HG02938 (cell line): ENCODE data around the gene AGR2.
"Not testable (repeated sequence)": the region's sequence is repeated elsewhere in the genome, so short reads cannot be mapped to it uniquely, and the experiment has no call there.

Experiments used
- ATAC-seq: cut with Tn5 transposase; IDR thresholded peaks from one replicate; pipeline ENCODE4 v1.9.1; 2021; ENCODE audit warnings: mild to moderate bottlenecking, moderate library complexity; ENCODE audit not compliant: unreplicated experiment

The AGR2 gene

DNA sequence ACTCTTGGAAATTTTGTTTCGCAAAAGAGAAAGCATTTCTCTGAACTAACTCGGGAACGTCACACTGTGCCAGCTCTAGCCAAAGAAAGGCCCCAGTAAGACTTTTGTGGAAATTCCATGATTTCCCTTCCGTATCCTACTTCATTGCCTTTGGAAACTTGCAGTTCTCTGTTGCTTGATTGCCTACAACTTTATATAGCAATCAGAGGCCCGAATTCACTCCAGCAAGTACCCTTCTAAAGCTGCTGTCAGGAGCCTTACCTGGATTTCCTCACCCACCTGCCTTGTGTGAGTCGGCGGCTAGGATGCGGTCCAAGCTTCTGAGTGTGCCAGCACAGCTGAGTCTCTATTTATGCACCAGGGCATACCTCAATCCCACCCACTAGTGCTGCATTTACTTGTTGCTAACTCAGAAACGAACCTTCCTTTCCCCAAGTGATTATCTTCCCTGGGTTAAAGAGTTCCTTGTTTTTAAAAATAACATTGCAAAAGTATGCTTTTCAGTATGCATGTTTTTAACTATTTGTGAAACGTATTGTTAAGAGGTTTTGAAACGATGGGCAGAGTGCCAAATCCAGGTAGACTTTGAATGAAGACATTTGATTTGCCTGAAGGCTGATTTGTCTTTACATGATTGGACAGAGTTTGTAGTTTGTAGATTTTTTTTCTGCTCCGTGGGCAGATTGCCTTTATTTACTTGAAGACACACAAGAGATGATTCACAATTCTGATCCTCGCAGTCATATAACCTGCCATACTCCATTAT is at the start of gene AGR2:
TSS of gene AGR2 (minus strand) at position 326 of the 766 bp plus-strand sequence. CDS start 3,203 bp downstream, outside the sequence.
- ATAC-seq: no peak

DNA sequence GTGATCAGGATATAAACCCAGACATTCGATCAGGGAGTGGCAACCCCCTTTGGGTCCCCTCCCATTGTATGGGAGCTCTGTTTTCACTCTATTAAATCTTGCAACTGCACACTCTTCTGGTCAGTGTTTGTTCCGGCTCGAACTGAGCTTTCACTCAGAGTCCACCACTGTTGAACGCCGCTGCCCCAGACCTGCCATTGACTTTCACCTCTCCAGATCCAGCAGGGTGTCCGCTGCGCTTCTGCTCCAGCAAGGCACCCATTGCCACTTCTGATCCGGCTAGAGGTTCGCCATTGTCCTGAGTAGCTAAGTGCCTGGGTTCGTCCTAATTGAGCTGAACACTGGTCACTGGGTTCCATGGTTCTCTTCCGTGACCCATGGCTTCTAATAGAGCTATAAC is 48.4 kb upstream of the AGR2 start:
- ATAC-seq: not testable (repeated sequence)

- ATAC-seq: no peak
These were observed 47.0 kb upstream of the AGR2 start for GRCh38 chr7:16851829-16852228.

GRCh38 chr7:16850614-16851466 is 46.0 kb upstream of the AGR2 start:
- ATAC-seq: no peak

DNA sequence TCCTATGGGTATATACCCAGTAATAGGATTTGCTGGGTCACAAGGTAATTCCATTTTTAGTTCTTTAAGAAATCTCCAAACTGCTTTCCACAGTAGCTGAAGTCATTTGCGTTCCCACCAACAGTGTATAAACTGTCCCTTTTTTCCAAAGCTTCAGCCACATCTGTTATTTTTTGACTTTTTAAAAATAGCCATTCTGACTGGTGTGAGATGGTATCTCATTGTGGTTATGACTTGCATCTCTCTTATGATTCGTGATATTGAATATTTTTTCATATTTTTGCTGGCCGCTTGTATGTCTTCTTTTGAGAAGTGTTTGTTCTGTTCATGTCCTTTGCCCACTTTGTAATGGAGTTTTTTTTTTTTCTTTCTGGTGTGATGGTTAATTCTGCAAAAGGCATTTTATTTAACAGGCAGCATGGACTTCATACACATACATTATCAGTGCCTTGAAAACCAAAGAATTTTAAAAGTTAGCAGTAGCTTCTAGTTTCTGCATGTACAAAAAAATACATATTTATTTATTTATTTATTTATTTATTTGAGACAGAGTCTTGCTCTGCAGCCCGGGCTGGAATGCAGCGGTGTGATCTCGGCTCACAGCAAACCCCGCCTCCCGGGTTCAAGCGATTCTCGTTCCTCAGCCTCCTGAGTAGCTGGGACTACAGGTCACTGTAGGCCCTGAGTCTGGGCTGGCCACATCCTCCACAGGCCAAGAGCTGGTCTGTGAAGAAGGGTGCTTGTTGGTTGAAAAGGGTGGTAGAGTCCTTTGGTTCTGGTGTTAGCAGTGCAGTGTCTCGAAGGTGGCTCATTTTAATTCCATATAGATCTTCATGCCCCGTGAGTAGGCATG is 44.7 kb upstream of the AGR2 start:
- ATAC-seq: no peak

DNA sequence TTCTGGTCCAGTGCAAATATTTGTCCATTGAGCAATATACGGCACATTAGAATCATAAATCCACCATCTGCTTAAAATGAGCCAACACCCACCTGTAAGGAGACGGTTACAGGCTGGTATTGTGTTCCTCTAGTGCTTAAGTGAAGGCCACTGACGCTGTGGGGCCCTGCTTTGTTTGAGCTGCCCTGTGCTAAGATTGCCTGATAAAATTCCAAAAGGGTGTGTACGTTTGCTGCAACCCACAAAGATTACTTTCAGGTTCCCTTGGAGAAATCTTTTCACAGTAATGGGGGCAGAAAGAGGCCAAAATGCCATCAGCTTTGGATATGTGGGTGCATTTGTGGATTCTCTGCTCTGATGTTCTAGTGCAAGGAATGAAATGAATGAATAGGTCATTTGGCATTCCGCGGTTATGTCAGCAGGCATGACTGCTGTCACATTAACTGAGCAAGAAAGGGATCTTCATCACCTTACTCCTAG is 42.6 kb upstream of the AGR2 start:
- ATAC-seq: no peak

GRCh38 chr7:16846601-16847165 is 41.9 kb upstream of the AGR2 start:
- ATAC-seq: no peak

DNA sequence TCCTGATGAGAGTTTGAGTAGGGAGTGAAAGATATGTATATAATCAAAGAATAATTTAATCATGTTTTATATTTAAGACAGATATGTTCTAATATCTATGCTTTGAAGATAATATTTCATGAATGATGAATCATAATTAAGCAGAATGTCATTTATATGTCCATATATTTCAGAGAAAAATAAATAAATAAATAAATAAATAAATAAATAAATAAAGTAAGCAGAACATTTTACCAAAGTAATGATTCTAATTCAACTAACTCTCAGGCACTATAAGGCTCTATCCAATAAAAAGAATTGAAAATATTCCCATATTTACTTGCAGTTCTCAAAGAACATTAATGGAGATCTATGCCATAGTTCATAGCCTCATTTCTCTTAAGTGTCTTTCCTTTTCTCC is 40.9 kb upstream of the AGR2 start:
- no peak for ATAC-seq

- no peak for ATAC-seq
These were observed 36.9 kb upstream of the AGR2 start for GRCh38 chr7:16841681-16842080.

DNA sequence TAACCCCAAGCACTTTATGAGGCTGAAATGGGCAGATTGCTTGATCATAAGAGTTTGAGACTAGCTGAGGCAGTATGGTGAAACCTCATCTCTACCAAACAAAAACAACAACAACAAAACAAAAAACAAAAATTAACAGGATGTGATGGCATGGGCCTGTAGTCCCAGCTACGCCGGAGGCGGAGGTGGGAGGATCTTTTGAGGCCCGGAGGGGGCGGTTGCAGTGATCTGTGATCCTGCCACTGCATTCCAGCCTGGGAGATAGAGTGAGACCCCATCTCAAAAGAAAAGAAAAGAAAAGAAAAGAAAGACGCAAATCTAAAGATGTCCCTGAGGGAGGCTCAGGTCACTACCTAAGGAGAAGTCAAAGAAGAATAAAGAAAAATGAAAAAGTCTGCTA is 35.3 kb upstream of the AGR2 start:
- no peak for ATAC-seq

DNA sequence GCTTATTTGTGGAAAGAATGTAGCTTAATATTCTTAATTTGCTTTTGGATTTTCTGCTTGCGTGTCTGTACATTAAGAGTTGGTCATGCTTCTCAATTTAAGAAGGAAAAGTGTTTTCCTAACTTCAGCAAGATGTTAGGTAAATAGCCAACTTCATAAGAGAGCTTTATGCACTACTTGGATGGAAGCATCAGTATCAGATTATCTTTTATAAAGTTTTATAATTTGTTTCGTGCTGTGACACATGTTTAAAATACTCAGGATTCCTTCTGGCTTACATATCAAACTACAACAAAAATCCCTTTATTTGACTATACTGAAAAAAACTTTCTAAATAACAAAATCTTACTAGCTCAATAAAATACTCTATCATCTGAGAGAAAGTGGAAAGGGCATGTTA is 34.8 kb upstream of the AGR2 start:
- no peak for ATAC-seq

DNA sequence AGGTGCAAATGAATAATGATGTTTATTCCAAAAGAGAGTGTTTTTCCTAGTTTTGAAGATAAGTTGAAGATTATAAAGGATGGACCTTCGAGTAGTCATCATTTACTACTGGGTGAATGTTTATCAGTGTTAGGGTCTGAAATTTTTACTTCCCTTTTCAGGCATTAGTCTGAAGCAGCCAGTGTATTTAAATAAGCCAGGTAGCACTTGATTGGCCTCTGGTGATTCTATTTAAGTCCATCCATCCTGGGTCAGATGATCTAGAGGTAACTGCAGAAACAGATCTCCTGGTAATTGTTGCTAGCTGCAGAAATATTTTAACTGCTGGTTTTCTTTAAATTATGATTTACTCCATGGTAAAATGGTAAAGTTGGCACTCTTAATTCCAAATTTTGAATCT is 34.1 kb upstream of the AGR2 start:
- no peak for ATAC-seq

DNA sequence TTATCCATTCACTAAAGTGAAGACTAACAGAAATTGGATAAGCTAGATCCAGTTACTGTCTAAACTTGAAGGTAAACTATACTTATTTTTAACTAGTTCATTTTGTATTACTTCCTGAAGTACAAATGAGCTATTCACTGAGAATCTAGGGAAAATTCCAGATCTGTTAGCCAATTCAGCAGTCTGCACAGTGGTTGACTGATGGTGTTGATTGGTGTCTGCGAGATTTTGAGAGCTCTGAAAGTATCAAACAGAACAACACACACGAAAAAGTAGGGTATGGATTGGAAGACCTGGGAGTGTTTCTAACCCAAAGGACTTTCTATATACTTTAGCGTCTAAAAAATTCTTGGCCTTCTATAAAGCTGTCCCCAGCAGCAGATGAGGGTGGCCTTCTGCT is 33.6 kb upstream of the AGR2 start:
- no peak for ATAC-seq

GRCh38 chr7:16836481-16836880 is 31.7 kb upstream of the AGR2 start:
- ATAC-seq: no peak

GRCh38 chr7:16833373-16833772 is 28.6 kb upstream of the AGR2 start:
- no peak for ATAC-seq

GRCh38 chr7:16826060-16826459 is 21.3 kb upstream of the AGR2 start:
- ATAC-seq: no peak

- ATAC-seq: no peak
These were observed 17.2 kb upstream of the AGR2 start for GRCh38 chr7:16822029-16822428.

DNA sequence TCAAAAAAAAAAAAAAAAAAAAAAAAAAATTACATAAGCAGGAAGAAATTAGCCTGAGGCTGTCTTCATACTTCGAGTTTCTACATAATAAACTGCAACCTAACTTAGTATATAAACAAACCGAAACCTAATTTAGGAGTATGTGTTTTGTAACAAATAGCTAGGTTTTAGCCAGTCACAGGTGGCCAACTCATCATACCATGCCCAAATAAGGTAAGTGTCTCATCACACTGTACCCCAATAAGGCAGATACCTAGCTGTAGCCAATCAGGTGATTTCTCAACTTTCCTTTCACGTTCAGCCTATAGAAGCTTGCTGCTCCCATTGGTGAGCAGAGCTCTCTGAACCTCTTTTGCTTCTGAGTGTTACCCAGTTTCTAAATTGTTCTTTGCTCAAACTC is 13.9 kb upstream of the AGR2 start:
- ATAC-seq: no peak

GRCh38 chr7:16817536-16817935 is 12.7 kb upstream of the AGR2 start:
- no peak for ATAC-seq

- ATAC-seq: no peak
These were observed 12.0 kb upstream of the AGR2 start for GRCh38 chr7:16816824-16817223.

- ATAC-seq: no peak
These were observed 10.2 kb upstream of the AGR2 start for GRCh38 chr7:16815001-16815400.
